ENCODE measurements around the gene TARS1. TPM values are rescaled to one million over a fixed set of nuclear protein-coding genes. Genes with fewer than 3 reads are reported as not detected.
"Not testable (repeated sequence)": the region's sequence is repeated elsewhere in the genome, so short reads cannot be mapped to it uniquely, and the experiment has no call there.

The TARS1 gene
- total RNA-seq, 4 donors from 2014 or later = 78.3 to 96.6 (median 81.1) TPM

- Histone ChIP-seq H3K4me3 (replicated peaks in 1 of 3) (no peak overlapping the region), H3K27ac (no peak overlapping the region), H3K27me3 (no peaks in the 10 kb centered on the region), H3K4me1 (no peaks in the 10 kb centered on the region), H3K36me3 (no peaks in the 10 kb centered on the region), H3K9me3 (no peaks in the 10 kb centered on the region)
- TF ChIP-seq CTCF (IDR thresholded peaks at IDR 0.05) = no peak
- TF ChIP-seq POLR2A (IDR thresholded peaks at IDR 0.05) = no peak
- no peak for DNase-seq
- WGBS, 2 donors = 88 to 90% methylated on average over 13 to 19 of the region's 27 CpGs
- intact Hi-C loops (cut with DNase I) = no loop called here
Measured at GRCh38 chr5:33501899-33502298, 61.1 kb downstream of the TARS1 start.

GRCh38 chr5:33504570-33504969, 63.8 kb downstream of the TARS1 start:
- no peaks in the 10 kb centered on the region for H3K27me3 ChIP-seq
- H3K36me3 ChIP-seq = no peaks in the 10 kb centered on the region
- TF ChIP-seq CTCF (IDR thresholded peaks at IDR 0.05) = no peak
- TF ChIP-seq POLR2A (IDR thresholded peaks at IDR 0.05) = no peak
- intact Hi-C loops (cut with DNase I) = no loop called here
- H3K27ac ChIP-seq = no peak overlapping the region
- H3K4me1 ChIP-seq = no peaks in the 10 kb centered on the region
- no peak overlapping the region for H3K4me3 ChIP-seq (replicated peaks in 1 of 3)
- 71 to 80% methylated on average over 3 of the region's 3 CpGs for WGBS, 2 donors
- H3K9me3 ChIP-seq = no peaks in the 10 kb centered on the region
- no peak for DNase-seq

GRCh38 chr5:33507426-33507825, 66.7 kb downstream of the TARS1 start:
- TF ChIP-seq POLR2A (IDR thresholded peaks at IDR 0.05) (no peak), CTCF (IDR thresholded peaks at IDR 0.05) (no peak)
- H3K27me3 ChIP-seq = no peaks in the 10 kb centered on the region
- no peak overlapping the region for H3K4me3 ChIP-seq (replicated peaks in 1 of 3)
- no peak for DNase-seq
- no peak overlapping the region for H3K27ac ChIP-seq
- H3K36me3 ChIP-seq = no peaks in the 10 kb centered on the region
- intact Hi-C loops (cut with DNase I) = no loop called here
- H3K4me1 ChIP-seq = no peaks in the 10 kb centered on the region
- WGBS, 2 donors = 92 to 95% methylated on average over 4 of the region's 4 CpGs
- no peaks in the 10 kb centered on the region for H3K9me3 ChIP-seq

- no peak for TF ChIP-seq POLR2A (IDR thresholded peaks at IDR 0.05)
- TF ChIP-seq CTCF (IDR thresholded peaks at IDR 0.05) = no peak
- H3K27ac ChIP-seq = no peak overlapping the region
- no peak for DNase-seq
- no peaks in the 10 kb centered on the region for H3K4me1 ChIP-seq
- H3K36me3 ChIP-seq = no peaks in the 10 kb centered on the region
- H3K9me3 ChIP-seq = no peaks in the 10 kb centered on the region
- 85 to 90% methylated on average over 3 of the region's 3 CpGs for WGBS, 2 donors
- intact Hi-C loops (cut with DNase I) = no loop called here
- H3K27me3 ChIP-seq = no peaks in the 10 kb centered on the region
- no peak overlapping the region for H3K4me3 ChIP-seq (replicated peaks in 1 of 3)
Measured at GRCh38 chr5:33509036-33509435, 68.3 kb downstream of the TARS1 start.

- no peaks in the 10 kb centered on the region for H3K27me3 ChIP-seq
- no peak overlapping the region for H3K27ac ChIP-seq
- H3K4me1 ChIP-seq = no peaks in the 10 kb centered on the region
- H3K4me3 ChIP-seq (replicated peaks in 1 of 3) = no peak overlapping the region
- DNase-seq = no peak
- intact Hi-C loops (cut with DNase I) = no loop called here
- no peaks in the 10 kb centered on the region for H3K9me3 ChIP-seq
- 89 to 97% methylated on average over 3 of the region's 3 CpGs for WGBS, 2 donors
- no peaks in the 10 kb centered on the region for H3K36me3 ChIP-seq
- no peak for TF ChIP-seq POLR2A (IDR thresholded peaks at IDR 0.05)
- no peak for TF ChIP-seq CTCF (IDR thresholded peaks at IDR 0.05)
Measured at GRCh38 chr5:33513462-33514185, 72.9 kb downstream of the TARS1 start.

- DNase-seq = not testable (repeated sequence)
Measured at GRCh38 chr5:33515366-33515765, 74.6 kb downstream of the TARS1 start.

More at GRCh38 chr5:33515366-33515765, 74.6 kb downstream of the TARS1 start:
- H3K4me3 ChIP-seq (replicated peaks in 1 of 3); H3K9me3 ChIP-seq; H3K27ac ChIP-seq; H3K36me3 ChIP-seq; H3K4me1 ChIP-seq; H3K27me3 ChIP-seq; intact Hi-C loops (cut with DNase I): not testable (repeated sequence)
- 94% methylated on average over 12 to 14 of the region's 32 CpGs for whole genome bisulfite sequencing, 2 donors
